Fibroblast of mammary gland (primary cell): ENCODE measurements around the gene SORCS2.
A peak's percentile ranks its signal among the peaks of the same experiment; 100 is the strongest.

Experiments
- DNase-seq: peaks from one replicate; pipeline ENCODE4 v3.0.0-alpha.2; 2010; ENCODE audit warnings: low read depth
- H3K4me3 ChIP-seq: 2 replicates; pipeline ENCODE4 v1.5.1; 2011; ENCODE audit warnings: low read depth, mild to moderate bottlenecking, low read length, moderate library complexity; ENCODE audit not compliant: control insufficient read depth
- CTCF ChIP-seq: conservative IDR thresholded peaks from 2 replicates; pipeline ENCODE4 v1.5.1; 2011; ENCODE audit warnings: low read depth, low read length, inconsistent platforms; ENCODE audit not compliant: control insufficient read depth, insufficient read depth

The SORCS2 gene

GRCh38 chr4:7686070-7686870, 493.9 kb downstream of the SORCS2 start:
- no peak for TF ChIP-seq CTCF
- DNase-seq: no peak

GRCh38 chr4:7687006-7687405, 494.7 kb downstream of the SORCS2 start:
- no peak overlapping the region for H3K4me3 ChIP-seq
- no peak for TF ChIP-seq CTCF
- no peak for DNase-seq

More at GRCh38 chr4:7686070-7686870, 493.9 kb downstream of the SORCS2 start:
- H3K4me3 ChIP-seq: no peak overlapping the region

DNA sequence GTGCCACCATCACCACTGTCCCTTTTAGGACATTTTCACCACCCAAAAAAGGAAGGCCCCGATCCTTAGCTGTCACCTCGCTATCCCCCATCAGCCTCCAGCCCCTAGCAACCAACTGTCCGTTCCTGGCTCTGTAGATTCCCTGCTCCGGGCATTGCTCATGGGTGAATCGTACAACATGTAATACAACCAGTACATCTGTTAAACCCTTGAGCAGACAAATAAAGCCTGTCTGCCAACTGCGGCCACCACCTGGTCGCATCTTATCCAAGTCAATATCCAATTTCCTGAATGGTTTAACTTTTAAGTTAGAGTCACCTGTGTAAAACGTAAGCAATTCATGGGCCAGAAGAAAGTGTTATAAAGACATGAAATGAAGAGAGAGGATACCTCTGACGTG, 495.5 kb downstream of the SORCS2 start:
- DNase-seq: no peak
- no peak overlapping the region for H3K4me3 ChIP-seq
- TF ChIP-seq CTCF: no peak

DNA sequence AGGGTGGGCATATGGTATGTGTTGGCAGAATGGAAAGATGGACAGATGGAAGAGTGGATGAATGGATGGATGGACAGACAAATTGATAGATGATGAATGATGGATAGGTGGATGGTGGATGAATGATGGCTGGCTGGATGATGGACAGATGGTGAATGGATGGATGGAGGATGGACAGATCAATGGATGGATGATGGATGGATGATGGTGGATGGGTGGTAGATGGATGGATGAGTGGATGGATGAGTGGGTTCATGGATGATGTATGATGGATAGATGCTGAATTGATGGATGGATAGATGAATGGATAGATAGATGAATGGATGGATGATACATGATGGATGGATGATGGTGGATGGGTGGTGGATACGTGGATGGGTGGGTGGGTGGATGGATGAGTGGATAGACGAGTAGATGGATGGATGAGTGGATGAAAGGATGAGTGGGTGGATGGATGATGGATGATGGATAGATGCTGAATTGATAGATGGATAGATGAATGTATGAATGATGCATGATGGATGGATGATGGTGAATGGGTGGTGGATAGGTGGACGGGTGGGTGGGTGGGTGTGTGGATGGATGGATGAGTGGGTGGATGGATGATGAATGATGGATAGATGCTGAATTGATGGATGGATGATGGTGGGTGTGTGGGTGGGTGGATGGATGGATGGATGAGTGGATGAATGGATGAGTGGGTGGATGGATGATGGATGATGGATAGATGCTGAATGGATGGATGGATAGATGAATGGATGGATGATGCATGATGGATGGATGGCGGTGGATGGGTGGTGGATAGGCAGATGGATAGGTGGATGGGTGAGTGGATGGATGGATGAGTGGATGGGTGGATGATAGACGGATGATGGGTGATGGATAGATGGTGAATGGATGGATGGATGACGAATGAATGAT, 497.7 kb downstream of the SORCS2 start:
- no peak for TF ChIP-seq CTCF
- DNase-seq: no peak
- no peak overlapping the region for H3K4me3 ChIP-seq

DNA sequence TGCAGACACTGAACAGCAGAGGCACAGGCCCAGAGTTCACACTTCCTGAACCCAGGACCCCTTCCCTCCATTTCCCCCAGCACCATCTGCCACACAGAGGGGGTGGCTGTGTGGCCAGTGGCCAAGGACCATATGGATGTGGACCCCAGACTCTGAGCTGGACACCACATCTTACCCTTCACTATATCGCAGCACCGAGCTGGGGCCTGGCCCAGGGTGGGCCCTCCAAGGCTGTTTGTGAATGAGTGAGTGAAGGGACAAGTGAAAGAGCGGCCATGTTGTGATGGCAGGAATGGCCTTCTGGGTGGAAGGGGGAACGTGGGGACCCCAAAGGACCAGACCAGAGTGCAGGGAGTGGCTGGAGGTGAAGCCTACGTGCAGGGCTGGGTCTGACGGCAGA, 498.7 kb downstream of the SORCS2 start:
- H3K4me3 ChIP-seq: no peak overlapping the region
- no peak for TF ChIP-seq CTCF
- no peak for DNase-seq

GRCh38 chr4:7691982-7692381, 499.6 kb downstream of the SORCS2 start:
- no peak for TF ChIP-seq CTCF
- peak; percentile 25 for DNase-seq
- H3K4me3 ChIP-seq: no peak overlapping the region
